CD4-positive, alpha-beta T cell treated with Interleukin-21 for 1 hour (primary cell): Measurements from ENCODE around the gene SCAF8.
A peak's percentile ranks its signal among the peaks of the same experiment; 100 is the strongest.

Source experiments
- DNase-seq: peaks from one replicate; pipeline ENCODE4 v3.0.0-alpha.2; 2020

SCAF8 gene

DNA sequence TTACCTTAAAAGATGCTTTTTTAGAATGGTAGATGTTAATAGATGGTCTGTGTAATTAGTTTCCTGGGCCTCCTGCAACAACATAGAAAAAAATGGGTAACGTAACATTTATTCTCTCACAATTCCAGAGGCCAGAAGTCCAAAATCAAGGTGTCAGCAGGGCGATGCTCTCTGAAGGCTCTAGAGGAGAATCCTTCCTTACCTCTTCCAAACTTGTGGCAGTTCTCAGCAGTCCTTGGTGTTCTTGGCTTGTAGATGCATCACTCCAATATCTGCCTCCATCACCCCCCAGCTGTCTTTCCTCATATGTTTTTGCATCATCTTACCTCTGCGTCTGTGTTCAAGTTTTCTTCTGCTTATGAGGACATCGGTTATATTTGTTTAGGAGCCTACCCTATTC, 107.9 kb downstream of the SCAF8 start:
- DNase-seq: no peak

DNA sequence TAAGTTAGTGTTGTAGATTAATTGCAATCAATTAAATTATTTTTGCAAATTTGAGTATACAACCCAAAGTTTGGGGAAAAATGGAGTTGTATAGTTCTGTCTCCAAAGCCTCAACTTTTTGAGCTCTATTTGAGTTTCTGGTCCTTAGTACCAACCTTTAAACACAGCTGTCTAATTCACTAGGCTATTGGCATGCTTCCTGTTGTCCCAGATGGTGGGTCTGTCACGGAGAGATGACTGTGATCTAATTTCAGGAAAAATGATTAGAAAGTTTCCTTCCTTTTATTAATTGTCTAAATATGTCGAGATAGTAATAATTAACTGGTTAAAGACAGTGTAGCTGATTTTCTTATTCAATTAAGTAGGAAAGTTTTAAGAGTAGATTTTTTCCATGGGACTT, 109.6 kb downstream of the SCAF8 start:
- no peak for DNase-seq

DNA sequence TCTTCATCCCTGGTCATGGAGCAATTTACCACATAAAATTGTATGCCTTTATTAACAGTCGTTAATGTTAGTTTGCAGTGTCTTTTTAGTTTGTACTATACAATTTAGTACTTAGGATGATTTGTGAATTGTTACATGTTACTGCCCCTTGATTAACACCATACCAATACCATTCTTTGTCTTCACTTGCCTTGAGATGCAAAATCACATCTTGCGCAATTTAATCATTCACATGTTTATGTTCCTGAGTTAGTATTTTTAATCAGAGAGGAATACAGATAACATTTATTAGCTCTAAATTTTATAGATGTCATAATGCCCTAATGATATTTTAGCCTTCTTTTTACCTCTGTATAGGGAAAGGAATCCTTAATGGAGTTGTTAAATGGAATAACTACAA, 114.1 kb downstream of the SCAF8 start:
- no peak for DNase-seq

DNA sequence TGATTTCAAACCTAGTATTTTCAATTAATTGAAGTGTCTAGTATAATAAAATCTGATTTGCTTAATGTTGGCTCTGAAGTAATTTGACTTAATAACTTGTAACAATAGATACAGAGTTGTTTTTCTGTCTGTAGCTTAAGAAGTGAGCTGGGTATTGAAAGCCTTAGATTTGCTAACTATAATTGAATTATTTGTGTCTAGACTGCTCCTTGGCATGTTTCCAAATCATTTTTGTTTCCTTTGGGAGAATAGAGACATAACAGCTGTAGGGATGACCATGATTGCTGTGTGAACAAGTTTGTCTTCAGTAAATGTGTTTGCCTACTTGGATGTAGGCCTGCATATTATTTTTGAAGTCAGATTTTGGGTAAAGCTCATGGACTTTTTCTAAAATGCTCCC, 115.4 kb downstream of the SCAF8 start:
- DNase-seq: no peak

- DNase-seq: no peak
These were observed 116.3 kb downstream of the SCAF8 start for GRCh38 chr6:154849475-154849874.

DNA sequence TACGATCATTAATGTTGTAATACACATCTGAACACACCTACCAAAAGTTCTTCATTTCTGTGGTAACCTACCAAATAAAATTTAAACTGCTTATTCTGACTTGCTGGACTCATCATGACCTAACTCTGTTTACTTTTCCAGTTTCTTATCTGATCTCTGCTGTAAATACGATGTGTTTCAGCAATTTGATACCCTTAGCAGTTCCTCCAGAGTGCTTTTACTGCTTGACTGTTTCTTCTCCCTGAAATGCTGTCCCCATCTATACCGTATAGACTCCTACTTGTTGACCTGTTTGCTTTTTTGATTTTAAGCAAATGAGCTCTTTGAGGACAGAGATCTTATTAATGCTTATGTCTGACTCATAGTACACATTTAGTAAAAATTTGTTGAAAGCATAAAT, 119.5 kb downstream of the SCAF8 start:
- DNase-seq: no peak

- no peak for DNase-seq
These were observed 124.3 kb downstream of the SCAF8 start for GRCh38 chr6:154857529-154857928.

DNA sequence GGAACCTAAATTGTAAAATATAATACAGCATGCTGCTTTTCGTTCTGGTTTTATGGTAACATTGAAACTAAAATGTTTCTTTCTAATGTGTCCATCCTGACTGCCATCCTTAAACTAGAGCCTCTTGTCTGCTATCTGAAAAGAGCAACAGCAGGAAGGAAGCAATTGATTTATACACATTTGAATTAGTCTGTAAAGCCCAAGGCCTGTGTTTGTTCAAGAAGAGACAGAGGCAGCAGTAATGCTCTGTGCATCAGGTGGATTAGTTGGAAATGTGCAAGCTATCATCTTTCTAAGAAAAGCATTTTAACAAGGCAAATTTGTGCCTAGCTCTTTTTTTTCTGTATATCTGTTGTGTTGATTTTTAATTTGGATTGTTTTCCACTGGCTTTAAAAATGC, 128.6 kb downstream of the SCAF8 start:
- DNase-seq: no peak

- no peak for DNase-seq
These were observed 129.3 kb downstream of the SCAF8 start for GRCh38 chr6:154862536-154862935.

DNA sequence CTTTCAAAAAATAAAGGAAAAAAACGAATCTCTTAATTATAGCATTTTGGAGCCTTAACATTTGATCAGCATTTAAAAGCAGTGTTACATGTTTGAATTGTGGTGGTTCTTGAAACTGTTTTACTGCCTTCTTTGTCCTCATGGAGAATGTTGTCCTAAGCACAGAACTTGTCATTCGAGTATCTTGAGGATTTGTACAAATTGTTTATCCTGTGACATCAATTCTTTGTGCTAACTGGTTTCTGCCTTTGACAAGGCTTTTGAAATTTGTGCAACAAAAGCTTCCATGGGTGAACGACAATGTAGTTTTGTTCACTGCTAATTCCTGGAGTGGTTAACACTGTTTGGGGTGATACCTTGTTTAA, 130.8 kb downstream of the SCAF8 start:
- no peak for DNase-seq

- DNase-seq: no peak
These were observed 132.1 kb downstream of the SCAF8 start for GRCh38 chr6:154865291-154865690.

DNA sequence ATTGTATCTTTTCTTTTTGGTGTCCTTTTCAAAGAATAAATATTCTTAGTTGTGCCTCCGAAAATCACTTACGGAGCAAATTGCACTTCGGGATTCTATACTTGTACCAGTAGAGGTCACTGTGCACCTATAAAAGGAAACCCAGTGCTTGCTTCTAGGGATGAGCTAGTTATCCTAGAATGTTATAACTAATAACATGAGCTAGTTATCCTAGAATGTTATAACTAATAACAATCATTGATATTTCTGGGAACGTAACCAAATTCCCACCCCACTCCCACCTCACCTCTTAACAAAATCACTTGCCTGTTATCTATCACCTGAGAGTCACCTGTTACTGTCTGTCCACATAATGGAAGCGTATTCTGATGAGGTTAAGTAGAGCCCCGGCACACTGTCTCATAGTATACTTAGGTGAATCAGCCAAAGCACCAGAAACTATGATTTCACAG, 135.0 kb downstream of the SCAF8 start:
- peak; percentile 30 for DNase-seq

DNA sequence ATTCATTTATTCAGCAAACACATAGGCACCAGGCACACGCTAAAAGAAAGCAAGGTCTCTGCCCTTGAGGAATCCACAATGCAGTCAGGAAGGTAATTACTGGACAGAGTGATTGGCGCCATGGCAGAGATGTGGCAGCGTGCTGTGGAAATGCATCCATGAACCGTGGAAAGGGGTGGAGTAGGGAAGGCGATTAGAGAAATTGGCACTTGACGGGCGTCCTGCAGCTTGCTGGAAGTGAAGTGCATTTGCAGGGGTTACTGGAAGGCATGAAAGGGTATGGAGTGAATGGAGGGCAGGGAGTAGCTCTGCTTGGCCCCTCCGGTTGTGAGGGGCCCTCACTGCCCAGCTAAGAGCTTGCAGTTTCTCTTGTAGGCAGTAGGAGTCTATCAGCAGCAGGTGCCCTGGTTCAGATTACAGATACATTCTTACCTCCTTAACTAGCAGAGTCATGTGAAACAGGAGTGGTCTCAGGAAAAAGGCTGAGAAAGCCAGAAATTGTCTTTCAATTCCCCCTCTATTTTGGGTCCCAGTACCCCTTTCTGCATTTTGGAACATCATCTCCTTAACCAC, 139.4 kb downstream of the SCAF8 start:
- no peak for DNase-seq

DNA sequence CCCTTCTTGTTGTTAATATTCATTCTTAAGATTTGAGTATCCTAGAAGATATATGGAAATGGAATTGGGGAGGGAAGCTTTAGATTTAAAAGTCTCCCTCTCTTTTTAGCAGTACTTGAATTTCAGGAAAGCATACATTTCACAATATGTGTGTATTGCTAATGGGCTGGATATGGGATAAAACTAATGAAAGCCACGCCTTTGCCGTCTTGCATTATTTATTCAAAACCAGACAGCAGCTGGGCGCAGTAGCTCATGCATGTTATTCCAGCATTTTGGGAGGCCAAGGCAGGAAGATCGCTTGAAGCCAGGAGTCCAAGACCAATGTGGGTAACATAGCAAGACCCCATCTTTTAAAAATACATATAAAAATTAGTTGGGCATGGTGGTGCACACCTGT, 140.3 kb downstream of the SCAF8 start:
- no peak for DNase-seq

- DNase-seq: no peak
These were observed 141.8 kb downstream of the SCAF8 start for GRCh38 chr6:154874773-154875592.

DNA sequence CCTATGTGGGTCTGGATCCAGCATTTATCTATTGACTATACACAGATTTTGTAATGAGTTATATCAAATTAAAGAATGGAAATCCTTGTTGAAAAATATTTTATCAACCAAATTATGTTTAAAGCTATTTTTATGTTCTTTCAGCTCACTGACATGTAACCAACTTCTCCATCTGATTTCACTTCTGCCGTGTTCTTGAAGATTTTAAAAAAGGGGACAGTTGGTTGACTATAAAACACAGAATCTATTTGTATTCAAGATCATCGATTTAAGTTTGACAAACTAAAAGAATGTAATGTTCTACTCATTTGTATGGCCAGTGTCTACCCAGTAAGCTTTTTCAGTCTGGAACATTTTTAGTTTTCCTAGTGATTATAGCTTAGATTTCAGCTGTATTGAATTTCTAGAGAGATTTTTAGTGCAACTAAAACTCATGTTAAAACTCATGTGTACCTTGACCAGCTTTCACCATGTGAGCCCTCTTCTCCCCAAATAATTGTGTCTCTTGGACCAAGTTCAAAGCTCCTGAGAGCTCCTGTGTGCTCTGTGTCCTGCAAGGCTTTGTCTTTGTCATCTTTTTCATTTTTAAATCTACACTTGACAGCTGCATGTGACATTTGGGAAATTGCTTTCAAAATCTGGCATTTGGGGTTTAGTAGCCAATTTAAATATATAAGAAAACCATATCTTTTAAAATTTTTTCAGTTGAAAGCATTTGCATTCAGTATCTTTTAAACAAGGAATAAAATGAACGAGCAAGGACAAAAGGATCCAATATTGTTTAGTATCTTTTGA, 143.5 kb downstream of the SCAF8 start:
- DNase-seq: no peak

- DNase-seq: no peak
These were observed 145.8 kb downstream of the SCAF8 start for GRCh38 chr6:154878871-154879491.

DNA sequence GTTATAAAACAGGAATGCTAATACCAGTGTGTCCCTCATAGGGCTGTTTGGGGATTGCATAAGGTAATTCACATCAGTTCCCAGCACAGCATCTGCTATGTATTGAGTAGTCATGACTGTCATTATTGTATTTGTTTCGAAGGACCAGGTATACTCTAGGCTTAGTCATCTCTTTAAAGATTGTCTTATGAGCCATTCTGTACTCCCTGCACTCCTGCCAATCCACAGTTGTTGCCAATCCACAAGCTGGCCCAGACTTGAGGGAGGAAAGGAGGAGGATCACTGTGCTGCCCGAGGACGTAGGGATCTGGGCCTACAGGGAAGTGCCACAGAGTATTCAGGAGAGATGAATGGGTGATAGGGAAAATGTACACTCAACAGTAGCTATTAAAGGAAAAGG, 148.9 kb downstream of the SCAF8 start:
- DNase-seq: no peak
